ENCODE data around the gene PCSK1.

DNA sequence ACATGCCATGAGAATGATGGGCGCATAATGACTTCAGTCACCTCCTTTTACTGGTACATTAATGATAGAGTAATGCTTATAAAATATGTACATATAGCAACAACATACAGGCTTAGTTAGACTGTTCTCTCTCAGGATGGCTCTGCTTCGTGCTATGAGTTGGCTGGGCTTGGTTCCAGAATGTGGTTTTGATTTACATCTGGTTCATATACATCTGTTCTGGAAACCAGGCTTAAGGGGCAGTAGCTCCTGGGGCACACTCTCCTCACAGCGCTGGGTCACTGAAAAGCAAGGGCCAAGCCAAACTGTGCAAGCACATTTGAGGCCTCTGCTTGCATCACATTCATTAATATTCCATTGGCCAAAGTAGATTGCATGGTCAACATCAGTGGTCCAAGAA lies 44.9 kb downstream of the PCSK1 start:
- TF ChIP-seq, protein P1, sequence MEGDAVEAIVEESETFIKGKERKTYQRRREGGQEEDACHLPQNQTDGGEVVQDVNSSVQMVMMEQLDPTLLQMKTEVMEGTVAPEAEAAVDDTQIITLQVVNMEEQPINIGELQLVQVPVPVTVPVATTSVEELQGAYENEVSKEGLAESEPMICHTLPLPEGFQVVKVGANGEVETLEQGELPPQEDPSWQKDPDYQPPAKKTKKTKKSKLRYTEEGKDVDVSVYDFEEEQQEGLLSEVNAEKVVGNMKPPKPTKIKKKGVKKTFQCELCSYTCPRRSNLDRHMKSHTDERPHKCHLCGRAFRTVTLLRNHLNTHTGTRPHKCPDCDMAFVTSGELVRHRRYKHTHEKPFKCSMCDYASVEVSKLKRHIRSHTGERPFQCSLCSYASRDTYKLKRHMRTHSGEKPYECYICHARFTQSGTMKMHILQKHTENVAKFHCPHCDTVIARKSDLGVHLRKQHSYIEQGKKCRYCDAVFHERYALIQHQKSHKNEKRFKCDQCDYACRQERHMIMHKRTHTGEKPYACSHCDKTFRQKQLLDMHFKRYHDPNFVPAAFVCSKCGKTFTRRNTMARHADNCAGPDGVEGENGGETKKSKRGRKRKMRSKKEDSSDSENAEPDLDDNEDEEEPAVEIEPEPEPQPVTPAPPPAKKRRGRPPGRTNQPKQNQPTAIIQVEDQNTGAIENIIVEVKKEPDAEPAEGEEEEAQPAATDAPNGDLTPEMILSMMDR (conservative IDR thresholded peaks at IDR 0.05; ENCODE audit: low read length): no peak
- no peak for TF ChIP-seq EZH2phosphoT487 (IDR thresholded peaks at IDR 0.05; ENCODE audit: borderline replicate concordance)

Measured in Loucy (cell line).